WI38 (cell line): Measurements from ENCODE around the gene AHCYL2.

Experiments used
- H3K4me3 ChIP-seq: 2 replicates; pipeline ENCODE4 v1.5.1; 2011; ENCODE audit warnings: low read depth, mild to moderate bottlenecking, control low read depth, low read length
- CTCF ChIP-seq: IDR thresholded peaks from 2 replicates; pipeline ENCODE4 v1.5.1; 2012; ENCODE audit warnings: low read depth, mild to moderate bottlenecking, control low read depth, low read length

Gene AHCYL2

GRCh38 chr7:129203050-129203741, 21.6 kb upstream of the AHCYL2 start:
- no peak for TF ChIP-seq CTCF
- no peak overlapping the region for H3K4me3 ChIP-seq

- no peak for TF ChIP-seq CTCF
- no peak overlapping the region for H3K4me3 ChIP-seq
Observed at GRCh38 chr7:129205126-129205818, 19.6 kb upstream of the AHCYL2 start.

- TF ChIP-seq CTCF: no peak
Observed at GRCh38 chr7:129205987-129206785, 18.6 kb upstream of the AHCYL2 start.

GRCh38 chr7:129208667-129209066, 16.2 kb upstream of the AHCYL2 start:
- no peak overlapping the region for H3K4me3 ChIP-seq
- TF ChIP-seq CTCF: no peak

More at GRCh38 chr7:129205987-129206785, 18.6 kb upstream of the AHCYL2 start:
- H3K4me3 ChIP-seq: no peak overlapping the region

GRCh38 chr7:129209067-129209926, 15.5 kb upstream of the AHCYL2 start:
- no peak for TF ChIP-seq CTCF
- H3K4me3 ChIP-seq: no peak overlapping the region

- TF ChIP-seq CTCF: peak; percentile 74
- no peak overlapping the region for H3K4me3 ChIP-seq
Observed at GRCh38 chr7:129210256-129210988, 14.4 kb upstream of the AHCYL2 start.
